ENCODE measurements around the gene SMIM36. TPM values are rescaled to one million over a fixed set of nuclear protein-coding genes. Genes with fewer than 3 reads are reported as not detected.
"Not testable (repeated sequence)": the region's sequence is repeated elsewhere in the genome, so short reads cannot be mapped to it uniquely, and the experiment has no call there.

Gene SMIM36
- total RNA-seq, 1 experiment from 2014 or later = not detected

DNA sequence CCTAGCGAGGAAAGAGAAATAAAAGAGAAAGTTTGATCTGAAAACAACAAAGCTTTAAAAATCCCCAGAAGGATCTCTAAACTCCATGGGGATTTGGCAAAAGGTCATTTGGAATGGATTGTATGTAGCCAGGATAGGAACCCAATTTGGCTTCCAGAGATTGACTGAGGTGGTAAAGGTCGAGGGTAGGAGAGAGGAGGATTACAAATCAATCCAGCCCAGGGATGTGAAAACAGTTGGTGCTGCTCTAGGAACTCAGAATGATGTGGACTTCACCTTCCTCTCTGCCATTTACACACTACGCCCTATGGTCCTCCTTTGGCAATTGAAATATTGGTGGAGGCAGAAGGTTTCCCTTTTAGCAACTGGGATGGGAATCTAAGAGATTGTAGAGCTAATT is 18.8 kb upstream of the SMIM36 start:
- no peaks in the 10 kb centered on the region for H3K4me1 Mint-ChIP-seq (ENCODE audit: low read depth, unreplicated experiment)
- no peaks in the 10 kb centered on the region for H3K27me3 Mint-ChIP-seq (ENCODE audit: unreplicated experiment)
- intact Hi-C loops (cut with micrococcal nuclease; ENCODE audit: unreplicated experiment) = no loop called here
- DNase-seq = no peak
- CTCF ChIA-PET = no interaction called here
- no peaks in the 10 kb centered on the region for H3K9me3 Mint-ChIP-seq (ENCODE audit: low read depth, unreplicated experiment)
- no TSS peak for BruUV-seq (replicated peaks)
- TF ChIP-seq, protein P1, sequence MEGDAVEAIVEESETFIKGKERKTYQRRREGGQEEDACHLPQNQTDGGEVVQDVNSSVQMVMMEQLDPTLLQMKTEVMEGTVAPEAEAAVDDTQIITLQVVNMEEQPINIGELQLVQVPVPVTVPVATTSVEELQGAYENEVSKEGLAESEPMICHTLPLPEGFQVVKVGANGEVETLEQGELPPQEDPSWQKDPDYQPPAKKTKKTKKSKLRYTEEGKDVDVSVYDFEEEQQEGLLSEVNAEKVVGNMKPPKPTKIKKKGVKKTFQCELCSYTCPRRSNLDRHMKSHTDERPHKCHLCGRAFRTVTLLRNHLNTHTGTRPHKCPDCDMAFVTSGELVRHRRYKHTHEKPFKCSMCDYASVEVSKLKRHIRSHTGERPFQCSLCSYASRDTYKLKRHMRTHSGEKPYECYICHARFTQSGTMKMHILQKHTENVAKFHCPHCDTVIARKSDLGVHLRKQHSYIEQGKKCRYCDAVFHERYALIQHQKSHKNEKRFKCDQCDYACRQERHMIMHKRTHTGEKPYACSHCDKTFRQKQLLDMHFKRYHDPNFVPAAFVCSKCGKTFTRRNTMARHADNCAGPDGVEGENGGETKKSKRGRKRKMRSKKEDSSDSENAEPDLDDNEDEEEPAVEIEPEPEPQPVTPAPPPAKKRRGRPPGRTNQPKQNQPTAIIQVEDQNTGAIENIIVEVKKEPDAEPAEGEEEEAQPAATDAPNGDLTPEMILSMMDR (IDR thresholded peaks at IDR 0.05; ENCODE audit: unreplicated experiment) = no peak
- no peak overlapping the region for H3K4me3 Mint-ChIP-seq (ENCODE audit: low read depth, unreplicated experiment)
- H3K36me3 Mint-ChIP-seq (ENCODE audit: insufficient read depth, unreplicated experiment) = no peaks in the 10 kb centered on the region
- no peak overlapping the region for H3K27ac Mint-ChIP-seq (ENCODE audit: unreplicated experiment)

DNA sequence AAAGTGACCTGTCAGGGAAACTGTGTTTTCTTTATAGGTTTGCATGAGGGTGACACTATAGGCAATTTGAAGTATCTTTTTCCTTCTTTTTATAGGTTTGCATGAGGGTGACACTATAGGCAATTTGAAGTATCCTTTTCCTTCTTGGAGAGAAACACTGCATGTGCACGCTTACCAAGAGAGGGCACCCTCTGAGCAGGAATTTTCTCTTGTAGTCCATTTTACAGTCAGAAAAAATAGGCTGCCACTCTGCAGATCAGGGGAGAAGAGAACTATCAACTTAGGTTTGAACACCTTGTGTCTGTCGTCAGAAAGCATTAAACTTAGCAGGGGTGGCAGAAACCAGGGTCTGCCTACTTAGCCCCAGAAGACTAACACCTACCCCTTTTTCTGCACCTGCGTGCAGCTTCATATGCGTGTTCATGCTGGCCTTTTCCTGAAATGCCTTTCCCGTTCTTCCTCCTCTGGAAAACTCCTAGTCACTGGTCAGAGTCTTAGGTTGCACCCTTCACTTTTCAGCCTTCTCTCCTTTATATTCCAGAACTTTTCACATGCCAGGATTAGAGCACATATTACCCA is 16.4 kb upstream of the SMIM36 start:
- no peaks in the 10 kb centered on the region for H3K36me3 Mint-ChIP-seq (ENCODE audit: insufficient read depth, unreplicated experiment)
- H3K27ac Mint-ChIP-seq (ENCODE audit: unreplicated experiment) = no peak overlapping the region
- DNase-seq = peak; percentile 41
- CTCF ChIA-PET = interaction anchor here (0.6 to 1.6 kb wide), 3 partner anchors 64 to 190 kb away, joined by 3 to 5 read pairs (median 3); no protein-coding TSS in a partner anchor
- BruUV-seq (replicated peaks) = no TSS peak
- no peak overlapping the region for H3K4me3 Mint-ChIP-seq (ENCODE audit: low read depth, unreplicated experiment)
- intact Hi-C loops (cut with micrococcal nuclease; ENCODE audit: unreplicated experiment) = loop anchor here (1.0 to 10.0 kb wide), 6 partner anchors 60 to 947 kb away; no protein-coding TSS in a partner anchor
- no peaks in the 10 kb centered on the region for H3K9me3 Mint-ChIP-seq (ENCODE audit: low read depth, unreplicated experiment)
- no peaks in the 10 kb centered on the region for H3K27me3 Mint-ChIP-seq (ENCODE audit: unreplicated experiment)
- no peaks in the 10 kb centered on the region for H3K4me1 Mint-ChIP-seq (ENCODE audit: low read depth, unreplicated experiment)
- TF ChIP-seq, protein P1 (IDR thresholded peaks at IDR 0.05; ENCODE audit: unreplicated experiment) = no peak

DNA sequence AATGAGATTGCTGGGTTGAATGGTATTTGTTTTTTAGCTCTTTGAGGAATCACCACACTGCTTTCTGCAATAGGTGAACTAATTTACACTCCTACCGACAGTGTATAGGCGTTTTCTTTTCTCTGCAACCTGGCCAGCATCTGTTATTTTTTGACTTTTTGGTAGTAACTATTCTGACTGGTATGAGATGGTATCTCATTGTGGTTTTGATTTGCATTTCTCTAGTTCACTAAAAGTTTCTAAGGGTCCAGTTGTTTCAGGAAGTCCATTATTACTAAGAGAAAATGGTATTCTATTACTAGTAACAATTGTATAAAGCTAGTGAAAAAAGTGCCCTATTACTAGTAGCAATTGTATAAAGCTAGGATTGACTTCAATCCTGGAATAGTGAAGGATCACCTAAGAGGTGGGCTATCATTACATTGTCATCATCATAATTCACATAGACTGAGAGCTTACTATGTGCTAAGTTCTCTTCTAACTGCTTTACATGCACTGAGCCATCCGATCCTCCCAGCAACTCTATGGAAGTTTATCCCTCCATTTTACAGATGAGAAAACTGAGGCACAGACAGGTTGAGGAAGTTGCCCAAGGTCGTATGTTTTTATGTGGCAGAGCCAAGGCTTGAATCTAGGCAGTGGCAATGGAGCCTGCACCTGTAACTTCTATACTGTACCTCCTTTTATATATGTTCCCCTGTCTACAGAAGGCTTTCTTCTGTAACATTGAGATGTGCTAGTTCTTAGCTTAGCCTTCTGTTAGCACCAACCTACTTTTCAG is 13.4 kb upstream of the SMIM36 start:
- TF ChIP-seq, protein P1 (IDR thresholded peaks at IDR 0.05; ENCODE audit: unreplicated experiment) = no peak
- H3K27me3 Mint-ChIP-seq (ENCODE audit: unreplicated experiment) = no peaks in the 10 kb centered on the region
- H3K4me3 Mint-ChIP-seq (ENCODE audit: low read depth, unreplicated experiment) = no peak overlapping the region
- CTCF ChIA-PET = no interaction called here
- no peaks in the 10 kb centered on the region for H3K36me3 Mint-ChIP-seq (ENCODE audit: insufficient read depth, unreplicated experiment)
- H3K4me1 Mint-ChIP-seq (ENCODE audit: low read depth, unreplicated experiment) = peaks cover 8% of the 10 kb centered on the region
- BruUV-seq (replicated peaks) = no TSS peak
- no peaks in the 10 kb centered on the region for H3K9me3 Mint-ChIP-seq (ENCODE audit: low read depth, unreplicated experiment)
- no peak overlapping the region for H3K27ac Mint-ChIP-seq (ENCODE audit: unreplicated experiment)
- intact Hi-C loops (cut with micrococcal nuclease; ENCODE audit: unreplicated experiment) = loop anchor here (5.0 to 10.0 kb wide), 3 partner anchors 63 to 950 kb away; no protein-coding TSS in a partner anchor
- no peak for DNase-seq

DNA sequence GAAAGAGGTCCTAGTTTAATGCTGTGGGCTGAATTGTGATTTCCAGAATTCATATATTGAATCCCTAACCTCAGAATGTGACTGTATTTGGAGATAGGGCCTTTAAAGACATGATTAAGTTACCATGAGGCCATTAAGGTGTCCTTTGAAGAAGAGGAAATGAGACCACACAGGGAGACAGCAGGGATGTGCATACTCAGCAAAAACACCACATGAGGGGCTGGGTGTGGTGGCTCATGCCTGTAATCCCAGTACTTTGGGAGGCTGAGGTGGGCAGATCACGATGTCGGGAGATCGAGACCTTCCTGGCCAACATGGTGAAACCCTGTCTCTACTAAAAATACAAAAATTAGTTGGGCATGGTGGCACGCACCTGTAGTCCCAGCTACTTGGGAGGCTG is 11.8 kb upstream of the SMIM36 start:
- H3K4me1 Mint-ChIP-seq (ENCODE audit: low read depth, unreplicated experiment); BruUV-seq (replicated peaks); H3K9me3 Mint-ChIP-seq (ENCODE audit: low read depth, unreplicated experiment); H3K27ac Mint-ChIP-seq (ENCODE audit: unreplicated experiment); H3K27me3 Mint-ChIP-seq (ENCODE audit: unreplicated experiment); CTCF ChIA-PET; DNase-seq; H3K4me3 Mint-ChIP-seq (ENCODE audit: low read depth, unreplicated experiment); H3K36me3 Mint-ChIP-seq (ENCODE audit: insufficient read depth, unreplicated experiment): not testable (repeated sequence)
- intact Hi-C loops (cut with micrococcal nuclease; ENCODE audit: unreplicated experiment) = loop anchor here (10.0 kb wide), 2 partner anchors 792 to 952 kb away; no protein-coding TSS in a partner anchor
